IPS DF 6.9 (cell line): ENCODE results near the gene USP20.

Source experiments
- DNase-seq: peaks from one replicate; pipeline ENCODE4 v3.0.0-alpha.2; 2013; ENCODE audit warnings: low read depth, low spot score
- H3K27ac ChIP-seq: one replicate; pipeline ENCODE4 v1.5.1; 2013; ENCODE audit warnings: low read length, control low read depth
- H3K27me3 ChIP-seq: 2 replicates; pipeline ENCODE4 v1.6.1; 2013; ENCODE audit warnings: mild to moderate bottlenecking, low read length; ENCODE audit not compliant: control insufficient read depth, insufficient read depth
- H3K36me3 ChIP-seq: 2 replicates; pipeline ENCODE4 v1.6.1; 2013; ENCODE audit warnings: low read length; ENCODE audit not compliant: control insufficient read depth, insufficient read depth
- H3K4me1 ChIP-seq: 2 replicates; pipeline ENCODE4 v1.6.1; 2013; ENCODE audit warnings: low read length; ENCODE audit not compliant: control insufficient read depth, insufficient read depth
- H3K4me3 ChIP-seq: 2 replicates; pipeline ENCODE4 v1.5.1; 2013; ENCODE audit warnings: mild to moderate bottlenecking, low read length
- H3K9me3 ChIP-seq: 2 replicates; pipeline ENCODE4 v1.6.1; 2013; ENCODE audit warnings: low read length, inconsistent platforms; ENCODE audit not compliant: control insufficient read depth, insufficient read depth
- WGBS: extraction: QIAGEN DNeasy Blood & Tissue Kit; methylation state at CpG from one replicate; pipeline ENCODE4 v1.1.7; 2013; ENCODE audit warnings: mixed read lengths, missing lambda C conversion rate; ENCODE audit not compliant: insufficient read length, insufficient coverage; 5-methylcytosine and 5-hydroxymethylcytosine counted together

USP20 gene

DNA sequence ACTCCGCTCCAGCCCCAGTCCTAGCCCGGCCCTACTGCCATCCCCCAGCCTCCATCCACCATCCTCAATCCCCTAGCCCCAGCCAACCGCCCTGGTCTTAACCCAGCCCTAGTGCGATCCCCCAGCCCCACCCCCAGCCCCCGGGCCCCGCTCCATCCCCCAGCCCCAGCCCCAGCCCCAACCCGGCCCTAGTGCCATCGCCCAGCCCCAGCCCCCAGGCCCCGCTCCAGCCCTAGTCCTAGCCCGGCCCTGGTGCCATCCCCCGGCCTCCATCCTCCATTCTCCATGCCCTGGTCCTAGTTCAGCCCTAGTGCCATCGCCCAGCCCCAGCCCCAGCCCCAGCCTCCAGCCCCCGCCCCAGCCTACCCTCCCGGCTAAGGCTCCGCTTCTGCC, 11.7 kb upstream of the USP20 start:
- no peak for DNase-seq
- peaks cover 12% of the 10 kb centered on the region for H3K36me3 ChIP-seq
- WGBS = no CpG with 5 or more reads among the region's 15 CpGs
- H3K4me1 ChIP-seq = no peaks in the 10 kb centered on the region
- no peaks in the 10 kb centered on the region for H3K9me3 ChIP-seq
- H3K4me3 ChIP-seq = peak overlapping the region; percentile 73
- no peak overlapping the region for H3K27ac ChIP-seq
- H3K27me3 ChIP-seq = no peaks in the 10 kb centered on the region

GRCh38 chr9:129823935-129824601, 11.2 kb upstream of the USP20 start, which contains the start of gene TOR1A:
TOR1A (minus strand) TSS chr9:129824136; CDS start chr9:129824085, 51 bp downstream.
- H3K27ac ChIP-seq = no peak within 1 kb of the TSS
- H3K4me3 ChIP-seq = peak within 1 kb of the TSS; percentile 73
- peaks cover 12% of the 10 kb centered on the region for H3K36me3 ChIP-seq
- H3K4me1 ChIP-seq = no peaks in the 10 kb centered on the region
- DNase-seq = peak; percentile 89
- no peaks in the 10 kb centered on the region for H3K9me3 ChIP-seq
- no peaks in the 10 kb centered on the region for H3K27me3 ChIP-seq
- no CpG with 5 or more reads among the region's 47 CpGs for WGBS

- H3K27ac ChIP-seq = no peak overlapping the region
- no peaks in the 10 kb centered on the region for H3K27me3 ChIP-seq
- peaks cover 17% of the 10 kb centered on the region for H3K36me3 ChIP-seq
- H3K4me1 ChIP-seq = no peaks in the 10 kb centered on the region
- no peaks in the 10 kb centered on the region for H3K9me3 ChIP-seq
- DNase-seq = no peak
- no peak overlapping the region for H3K4me3 ChIP-seq
- WGBS = no CpG with 5 or more reads among the region's 6 CpGs
Observed at GRCh38 chr9:129826344-129826743, 8.9 kb upstream of the USP20 start.

DNA sequence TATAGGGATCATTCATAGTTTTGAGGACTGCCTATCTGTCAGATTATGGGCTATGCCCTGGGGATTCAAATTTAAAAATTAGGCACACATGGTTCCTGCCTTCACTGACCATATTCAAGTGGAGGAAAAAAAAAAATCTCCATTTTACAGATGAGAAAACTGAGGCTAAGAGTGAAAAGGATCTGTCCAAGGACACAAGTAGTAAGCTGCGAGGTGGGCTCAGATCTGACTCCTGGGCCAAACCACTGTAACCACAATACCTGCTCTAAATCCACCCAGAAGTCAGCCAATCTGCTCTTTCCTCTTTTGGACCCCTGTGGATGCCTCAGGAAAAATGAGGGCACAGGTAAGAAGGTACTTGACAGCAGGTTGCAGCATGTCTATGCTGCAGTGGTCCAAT, 8.5 kb upstream of the USP20 start:
- no CpG with 5 or more reads among the region's 1 CpG for WGBS

DNA sequence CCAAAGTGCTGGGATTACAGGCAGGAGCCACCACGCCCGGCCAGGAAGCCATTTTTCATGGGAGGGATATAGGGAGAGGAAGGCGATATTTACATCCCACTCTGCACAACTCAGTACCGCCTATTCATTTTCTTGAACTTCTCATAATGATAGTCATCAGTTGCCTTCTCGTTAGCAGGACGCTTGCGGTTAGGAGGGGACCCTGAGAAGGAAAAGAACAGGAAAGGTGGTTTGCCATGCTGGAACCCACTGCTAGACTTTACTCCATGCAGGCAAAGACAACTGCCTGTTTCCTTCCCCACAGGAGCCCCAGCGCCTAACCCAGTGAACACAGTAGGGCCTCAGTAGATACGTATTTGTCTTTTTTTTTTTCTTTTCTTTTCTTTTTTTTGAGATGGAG, 7.2 kb upstream of the USP20 start:
- no peak overlapping the region for H3K4me3 ChIP-seq
- WGBS = no CpG with 5 or more reads among the region's 9 CpGs
- peaks cover 16% of the 10 kb centered on the region; the same call in 1 of the 2 replicates for H3K36me3 ChIP-seq
- no peaks in the 10 kb centered on the region for H3K9me3 ChIP-seq
- DNase-seq = no peak
- no peak overlapping the region for H3K27ac ChIP-seq
- H3K4me1 ChIP-seq = no peaks in the 10 kb centered on the region
- no peaks in the 10 kb centered on the region for H3K27me3 ChIP-seq

More for the DNA sequence above, 8.5 kb upstream of the USP20 start:
- Histone ChIP-seq H3K4me1 (no peaks in the 10 kb centered on the region), H3K36me3 (peaks cover 16% of the 10 kb centered on the region), H3K27me3 (no peaks in the 10 kb centered on the region), H3K27ac (no peak overlapping the region), H3K9me3 (no peaks in the 10 kb centered on the region), H3K4me3 (no peak overlapping the region)
- no peak for DNase-seq

GRCh38 chr9:129828969-129829368, 6.3 kb upstream of the USP20 start:
- Histone ChIP-seq H3K27me3 (no peaks in the 10 kb centered on the region), H3K4me3 (no peak overlapping the region), H3K9me3 (no peaks in the 10 kb centered on the region), H3K36me3 (peaks cover 16% of the 10 kb centered on the region; the same call in 1 of the 2 replicates), H3K4me1 (no peaks in the 10 kb centered on the region), H3K27ac (no peak overlapping the region)
- no CpG with 5 or more reads among the region's 10 CpGs for WGBS
- no peak for DNase-seq

GRCh38 chr9:129832982-129833381, 2.3 kb upstream of the USP20 start:
- no CpG with 5 or more reads among the region's 1 CpG for WGBS
- DNase-seq = no peak
- no peak overlapping the region for H3K4me3 ChIP-seq
- no peaks in the 10 kb centered on the region for H3K9me3 ChIP-seq
- H3K27me3 ChIP-seq = no peaks in the 10 kb centered on the region
- H3K36me3 ChIP-seq = peaks cover 16% of the 10 kb centered on the region; the same call in 1 of the 2 replicates
- H3K4me1 ChIP-seq = 0 out of 2 replicates have a peak, but pooled peaks cover 3% of the 10 kb centered on the region
- H3K27ac ChIP-seq = no peak overlapping the region

- H3K4me1 ChIP-seq = 0 out of 2 replicates have a peak, but pooled peaks cover 3% of the 10 kb centered on the region
- DNase-seq = no peak
- H3K27me3 ChIP-seq = no peaks in the 10 kb centered on the region
- no CpG with 5 or more reads among the region's 32 CpGs for WGBS
- peaks cover 4% of the 10 kb centered on the region; the same call in 1 of the 2 replicates for H3K36me3 ChIP-seq
- H3K27ac ChIP-seq = no peak overlapping the region
- peak overlapping the region; percentile 80 for H3K4me3 ChIP-seq
- H3K9me3 ChIP-seq = no peaks in the 10 kb centered on the region
Observed at GRCh38 chr9:129834489-129835127, 650 bp upstream of the USP20 start.

DNA sequence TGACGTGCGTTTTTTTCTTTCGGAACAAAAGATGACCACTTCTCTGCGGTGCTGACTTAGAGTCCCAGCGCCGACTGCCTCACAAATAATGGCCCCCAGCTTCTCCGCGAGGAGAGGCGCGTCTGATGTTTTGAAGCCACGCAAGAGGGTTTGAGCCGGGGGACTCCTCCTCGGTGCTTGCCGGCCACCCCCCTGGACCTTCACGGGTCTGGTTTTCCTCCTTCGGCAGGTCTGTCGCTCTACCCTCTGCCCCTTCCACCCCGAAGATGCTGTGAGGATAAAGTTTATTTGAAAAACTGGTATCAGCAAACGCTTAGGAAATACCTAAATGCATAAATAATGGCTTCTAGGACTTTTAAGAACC, 584 bp downstream of the USP20 start:
- peaks cover 7% of the 10 kb centered on the region; the same call in 1 of the 2 replicates for H3K4me1 ChIP-seq
- no peak overlapping the region for H3K27ac ChIP-seq
- no peaks in the 10 kb centered on the region for H3K9me3 ChIP-seq
- DNase-seq = no peak
- H3K4me3 ChIP-seq = peak overlapping the region; percentile 69
- H3K27me3 ChIP-seq = no peaks in the 10 kb centered on the region
- WGBS = no CpG with 5 or more reads among the region's 19 CpGs
- peaks cover under 1% of the 10 kb centered on the region; the same call in 1 of the 2 replicates for H3K36me3 ChIP-seq

- DNase-seq = no peak
- H3K4me1 ChIP-seq = peaks cover 7% of the 10 kb centered on the region; the same call in 1 of the 2 replicates
- no peaks in the 10 kb centered on the region for H3K27me3 ChIP-seq
- no peak overlapping the region; the same call in 1 of the 2 replicates for H3K4me3 ChIP-seq
- no CpG with 5 or more reads among the region's 16 CpGs for WGBS
- H3K9me3 ChIP-seq = no peaks in the 10 kb centered on the region
- H3K27ac ChIP-seq = no peak overlapping the region
- no peaks in the 10 kb centered on the region; the same call in 1 of the 2 replicates for H3K36me3 ChIP-seq
Observed at GRCh38 chr9:129836311-129837007, 1.2 kb downstream of the USP20 start.
